Left cardiac atrium (tissue), 4 donors: ENCODE data around the gene BMP7. TPM values are rescaled to one million over a fixed set of nuclear protein-coding genes. Genes with fewer than 3 reads are reported as not detected.
"Not testable (repeated sequence)": the region's sequence is repeated elsewhere in the genome, so short reads cannot be mapped to it uniquely, and the experiment has no call there.

ENCODE experiments used
- ATAC-seq, 2 donors: fragments of 200-7000 bp; cut with Tn5 transposase; one replicate each; pipeline ENCODE4 v1.9.1; 2020; ENCODE audit warnings: mild to moderate bottlenecking in 2 of 2, moderate library complexity in 2 of 2
- DNase-seq: peaks from one replicate; pipeline ENCODE4 v3.0.0-alpha.2; 2020
- intact Hi-C, 2 donors: fragments of 100-400 bp; cut with DNase I; formaldehyde crosslinking; loops; one replicate each; pipeline versions ENCODE4 v1.14.1 to v1.15.1; 2022 to 2023
- total RNA-seq, 2 donors: library from RNA; stranded (reverse); fragmentation: NEBNext Ultra II Directional; extraction: Animal tissue kit (Norgen Biotek cat#: 25700); gene quantifications; one replicate each; pipeline ENCODE4 v1.2.1, GENCODE V29; 2021
- donor health status: DM: no; HTN: yes; CAD: no.
- donor health status: DM: no; HTN: yes; CAD: no; lungs with severe emphysema.
- donor health status: DM: yes; HTN: yes; CAD: no.
- donor health status: Dilated cardiomyopathy.

The BMP7 gene
- total RNA-seq, 2 donors from 2014 or later = 23.9 to 29.3 TPM

DNA sequence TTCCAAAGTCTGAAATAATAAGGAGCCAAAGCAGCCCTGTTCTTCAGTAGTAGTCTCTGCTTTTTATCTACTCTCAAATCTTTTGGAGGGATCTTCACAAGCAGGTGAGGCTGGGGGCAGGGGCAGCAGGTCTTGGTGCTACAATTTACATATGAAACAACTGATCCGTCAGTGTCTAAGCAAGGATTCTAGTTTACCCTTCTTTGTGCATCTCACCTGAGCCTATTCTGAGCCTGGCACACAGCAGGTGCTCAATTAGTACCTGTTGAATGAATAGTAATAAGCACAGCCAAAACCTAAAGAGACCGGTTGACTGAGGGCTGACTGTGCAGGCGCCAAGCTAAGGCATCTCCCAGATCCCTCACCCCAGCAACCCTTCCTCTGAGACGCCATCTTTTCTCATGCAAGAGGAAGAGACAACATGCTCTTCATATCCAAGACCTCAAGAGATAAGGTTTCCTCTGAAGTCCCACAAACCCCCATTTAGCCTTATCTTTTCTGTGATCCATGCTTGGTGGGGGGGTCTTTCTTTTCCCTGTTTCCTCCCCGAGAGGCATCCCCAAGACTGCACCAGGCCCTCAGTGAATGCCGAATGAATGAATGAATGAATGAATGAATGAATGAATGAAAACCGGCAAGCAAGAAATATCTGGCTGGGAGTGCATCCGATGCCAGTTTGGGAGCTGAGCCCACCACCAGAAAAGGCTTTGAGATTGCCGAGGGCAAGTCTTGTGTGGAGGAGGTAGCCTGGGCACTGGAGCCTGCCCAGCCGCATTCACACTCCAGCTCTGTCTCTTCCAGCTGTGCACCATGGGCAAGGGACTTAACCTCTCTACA is 2.9 kb upstream of the BMP7 start:
- ATAC-seq (no peak), DNase-seq (no peak)
- intact Hi-C loops = no loop called here

DNA sequence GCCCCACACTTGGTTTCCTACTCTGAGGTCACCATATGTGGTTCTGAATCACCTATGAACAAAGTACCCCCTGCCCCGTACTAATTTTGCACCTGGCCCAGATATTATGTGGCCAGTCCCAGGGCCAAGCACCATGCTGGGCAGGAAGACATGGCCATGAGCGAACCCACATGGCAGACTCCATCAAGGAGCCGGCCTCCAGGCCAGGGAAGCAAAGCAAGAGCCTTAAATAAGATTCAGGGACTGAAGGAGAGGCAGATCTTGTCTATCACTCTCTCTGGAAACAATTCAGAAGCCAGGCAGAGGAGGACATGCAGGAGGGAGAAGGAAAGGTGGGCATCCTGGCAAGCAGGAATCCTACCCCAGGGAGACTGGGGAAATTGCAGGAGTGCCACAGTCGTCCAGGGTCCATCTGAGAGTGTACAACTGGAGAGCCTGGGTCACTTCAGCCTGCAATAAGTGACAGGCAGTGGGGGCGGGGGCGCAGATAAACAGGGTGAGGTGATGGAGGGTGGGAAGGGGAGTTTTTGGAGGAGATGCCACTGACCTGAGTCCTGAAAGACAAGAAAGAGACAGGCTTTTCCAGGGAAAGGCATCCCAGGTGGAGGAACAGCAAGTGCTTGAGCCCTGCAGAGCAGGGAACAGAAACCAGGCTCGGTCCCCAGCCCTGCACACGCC is 2.1 kb upstream of the BMP7 start:
- intact Hi-C loops = no loop called here

GRCh38 chr20:57267158-57267821 is 849 bp upstream of the BMP7 start:
- intact Hi-C loops = no loop called here
- no peak for ATAC-seq
- no peak for DNase-seq

More for the DNA sequence above, 2.1 kb upstream of the BMP7 start:
- DNase-seq (no peak), ATAC-seq (no peak)

DNA sequence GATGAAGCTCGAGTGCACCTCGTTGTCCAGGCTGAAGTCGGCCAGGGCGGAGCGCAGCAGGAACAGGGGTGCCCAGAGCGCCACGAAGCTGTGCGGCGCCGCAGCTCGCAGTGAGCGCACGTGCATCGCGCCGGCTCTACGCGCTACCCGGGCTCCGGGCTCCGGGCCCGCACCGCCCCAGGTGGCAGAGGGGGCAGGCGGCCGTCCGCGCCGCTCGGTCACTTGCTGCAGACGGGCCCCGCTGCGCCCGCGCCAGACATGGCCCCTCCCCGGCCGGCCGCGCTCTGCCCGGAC is 497 bp downstream of the BMP7 start:
- intact Hi-C loops = no loop called here
- peak; percentile 50 to 60 for ATAC-seq
- DNase-seq = no peak

GRCh38 chr20:57265336-57265996 is 975 bp downstream of the BMP7 start:
- intact Hi-C loops = no loop called here
- ATAC-seq (peak; percentile 21 to 34), DNase-seq (no peak)

DNA sequence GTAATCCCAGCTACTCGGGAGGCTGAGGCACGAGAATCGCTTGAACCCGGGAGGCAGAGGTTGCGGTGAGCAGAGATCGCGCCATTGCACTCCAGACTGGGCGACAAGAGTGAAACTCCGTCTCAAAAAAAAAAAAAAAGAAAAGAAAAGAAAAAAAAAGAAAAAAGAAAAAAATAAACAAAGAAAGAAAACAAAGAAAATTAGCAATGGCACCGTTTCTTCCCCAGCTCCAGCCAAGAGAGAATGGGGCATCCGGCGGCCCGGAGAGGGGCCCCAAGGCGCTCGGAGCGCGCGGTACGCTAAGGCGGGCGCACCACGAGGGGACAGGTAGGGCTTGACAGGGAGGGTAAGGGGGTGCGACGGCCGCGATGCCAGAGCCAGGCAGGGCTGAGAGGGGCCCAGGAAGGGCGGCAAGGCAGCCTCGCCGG is 1.5 kb downstream of the BMP7 start:
- DNase-seq = not testable (repeated sequence)
- peak in 1 of 2 donors; percentile 9 for ATAC-seq
- intact Hi-C loops = loop anchor here in 1 of 2 donors (5.0 kb wide), 2 partner anchors 118 to 173 kb away; no protein-coding TSS in a partner anchor

GRCh38 chr20:57263801-57264792 is 2.3 kb downstream of the BMP7 start:
- ATAC-seq (no peak), DNase-seq (no peak)
- intact Hi-C loops = loop anchor here in 1 of 2 donors (5.0 kb wide), 2 partner anchors 117 to 172 kb away; no protein-coding TSS in a partner anchor

DNA sequence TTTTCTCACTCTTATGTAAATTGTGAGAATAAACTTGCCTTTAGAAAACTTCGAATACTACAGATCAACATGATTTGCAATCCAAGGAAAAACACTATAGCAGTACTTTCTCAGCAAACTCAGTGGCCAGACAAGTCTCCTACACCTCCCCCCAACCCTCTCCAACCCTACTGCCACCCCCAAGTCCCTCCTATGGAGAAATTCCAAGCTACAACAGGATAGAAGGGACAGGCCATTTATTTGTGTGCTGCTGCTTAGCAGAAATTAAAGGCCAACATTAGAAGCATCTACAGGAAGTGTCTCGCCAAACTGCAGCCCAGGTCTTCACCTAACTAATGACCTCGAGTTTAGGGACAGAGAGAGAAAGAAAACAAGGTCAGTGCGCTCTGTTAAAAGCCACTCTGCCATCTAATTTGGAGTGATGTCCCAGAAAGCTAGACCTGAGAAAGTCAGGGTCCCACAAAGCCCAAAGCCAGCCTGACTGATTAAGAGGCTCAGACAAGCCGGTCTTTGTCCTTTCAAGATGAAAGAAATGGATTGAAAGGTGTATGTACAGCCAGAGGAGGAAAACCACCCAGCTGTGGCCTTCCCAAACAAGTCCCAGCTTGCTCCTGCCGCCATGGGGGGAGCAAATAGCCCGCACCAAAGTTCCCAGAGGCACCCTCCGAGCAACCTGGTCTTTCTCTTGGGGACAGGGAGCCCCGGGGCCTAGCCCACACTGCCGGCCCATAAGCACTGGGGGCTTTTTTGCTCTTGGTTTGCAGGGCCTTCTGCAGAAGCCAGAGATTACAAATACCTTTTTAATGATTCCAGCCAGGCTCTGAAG is 3.4 kb downstream of the BMP7 start:
- ATAC-seq (no peak), DNase-seq (no peak)
- intact Hi-C loops = loop anchor here in 1 of 2 donors (5.0 kb wide), 2 partner anchors 116 to 171 kb away; no protein-coding TSS in a partner anchor

- DNase-seq (no peak), ATAC-seq (no peak)
- intact Hi-C loops = loop anchor here in 1 of 2 donors (5.0 kb wide), 2 partner anchors 115 to 170 kb away; no protein-coding TSS in a partner anchor
Observed at GRCh38 chr20:57262301-57262700, 4.1 kb downstream of the BMP7 start.

DNA sequence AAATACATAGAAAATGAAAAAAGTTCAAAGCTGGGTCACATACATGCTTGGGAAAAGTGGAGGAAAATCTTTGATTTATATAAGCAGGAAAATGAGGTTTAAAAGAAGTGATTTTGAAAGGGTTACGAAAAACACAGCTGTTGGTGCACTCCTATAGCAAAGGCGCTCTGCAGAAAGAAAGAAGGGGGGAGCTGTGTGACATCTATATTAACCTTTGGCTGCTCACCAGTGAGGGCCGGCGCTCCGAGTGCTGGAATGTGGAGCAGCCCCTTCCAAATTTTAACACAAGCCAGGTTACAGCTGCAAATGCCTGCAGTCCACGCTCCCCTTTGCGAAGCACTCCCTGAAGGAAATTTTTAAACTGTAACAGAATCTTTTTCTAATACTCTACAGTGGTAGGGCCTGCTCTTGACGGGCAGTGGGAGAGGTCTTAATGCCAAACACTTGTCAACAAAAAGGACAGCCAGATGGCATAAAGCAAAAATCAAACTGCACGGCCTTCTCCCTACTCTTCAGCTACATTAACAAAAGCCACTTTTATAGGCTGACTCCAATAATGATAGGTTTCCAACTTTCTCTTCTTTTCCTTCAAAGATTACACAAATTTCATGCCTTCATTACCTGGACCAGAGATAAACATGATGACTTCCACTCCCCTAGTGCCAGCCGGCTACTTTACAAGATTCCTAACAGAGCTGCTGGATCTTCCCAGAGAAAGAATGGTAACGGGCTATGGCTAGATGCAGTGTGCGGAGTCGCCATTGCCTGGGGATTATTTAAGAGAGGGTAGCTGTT is 4.8 kb downstream of the BMP7 start:
- no peak for DNase-seq
- intact Hi-C loops = loop anchor here in 1 of 2 donors (5.0 kb wide), 2 partner anchors 114 to 169 kb away; no protein-coding TSS in a partner anchor

GRCh38 chr20:57260934-57261333 is 5.5 kb downstream of the BMP7 start:
- intact Hi-C loops = loop anchor here in 1 of 2 donors (5.0 kb wide), 2 partner anchors 114 to 169 kb away; no protein-coding TSS in a partner anchor
- ATAC-seq (peak in 1 of 2 donors; percentile 8), DNase-seq (no peak)

More for the DNA sequence above, 4.8 kb downstream of the BMP7 start:
- ATAC-seq = no peak

DNA sequence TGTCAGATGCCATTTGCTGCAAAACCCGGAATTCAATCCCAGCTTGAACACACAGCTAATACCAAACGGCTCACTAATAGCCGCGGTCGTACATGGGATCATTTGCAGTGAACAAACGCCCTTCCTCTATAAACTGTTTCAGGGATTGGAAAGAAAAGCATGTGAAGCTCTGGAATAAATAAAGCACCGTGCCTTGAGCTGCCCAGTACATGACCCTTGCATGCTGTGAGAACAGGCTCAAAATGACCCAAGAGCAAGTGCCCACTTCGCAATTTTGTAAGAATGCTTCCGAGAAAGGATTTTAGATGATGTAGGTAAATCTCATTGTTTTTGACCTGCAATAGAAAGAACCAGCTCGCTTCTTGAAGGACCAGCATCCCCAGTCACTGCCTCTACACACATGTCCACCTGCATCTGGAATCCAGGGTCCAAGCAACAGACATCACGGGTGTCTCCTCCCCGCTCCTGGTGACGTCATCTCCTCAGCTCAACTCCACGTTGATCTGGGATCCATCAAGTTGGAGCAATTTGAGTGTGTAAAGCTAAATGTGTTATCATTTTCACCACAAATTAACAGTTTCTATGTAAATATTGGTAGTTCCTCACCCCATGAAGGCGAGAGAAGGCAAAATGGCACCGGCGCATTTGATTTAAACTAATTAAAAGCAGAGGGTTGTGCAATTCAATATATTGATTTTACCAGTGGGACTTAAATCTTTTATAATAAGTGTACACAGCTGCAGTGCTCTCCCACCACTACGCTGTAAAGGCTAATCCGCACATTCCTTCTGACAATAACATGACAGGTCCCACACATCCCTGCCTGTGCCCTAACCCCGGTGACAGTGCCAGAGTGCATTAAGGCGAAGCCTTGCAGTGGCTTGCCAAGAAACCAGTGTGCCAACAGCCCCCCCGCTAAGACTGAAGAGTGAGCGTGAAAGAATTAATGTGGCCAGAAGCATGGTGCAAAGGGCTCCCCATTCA is 6.2 kb downstream of the BMP7 start:
- DNase-seq = no peak
- no peak for ATAC-seq
- intact Hi-C loops = loop anchor here in 1 of 2 donors (5.0 kb wide), 2 partner anchors 113 to 168 kb away; no protein-coding TSS in a partner anchor

DNA sequence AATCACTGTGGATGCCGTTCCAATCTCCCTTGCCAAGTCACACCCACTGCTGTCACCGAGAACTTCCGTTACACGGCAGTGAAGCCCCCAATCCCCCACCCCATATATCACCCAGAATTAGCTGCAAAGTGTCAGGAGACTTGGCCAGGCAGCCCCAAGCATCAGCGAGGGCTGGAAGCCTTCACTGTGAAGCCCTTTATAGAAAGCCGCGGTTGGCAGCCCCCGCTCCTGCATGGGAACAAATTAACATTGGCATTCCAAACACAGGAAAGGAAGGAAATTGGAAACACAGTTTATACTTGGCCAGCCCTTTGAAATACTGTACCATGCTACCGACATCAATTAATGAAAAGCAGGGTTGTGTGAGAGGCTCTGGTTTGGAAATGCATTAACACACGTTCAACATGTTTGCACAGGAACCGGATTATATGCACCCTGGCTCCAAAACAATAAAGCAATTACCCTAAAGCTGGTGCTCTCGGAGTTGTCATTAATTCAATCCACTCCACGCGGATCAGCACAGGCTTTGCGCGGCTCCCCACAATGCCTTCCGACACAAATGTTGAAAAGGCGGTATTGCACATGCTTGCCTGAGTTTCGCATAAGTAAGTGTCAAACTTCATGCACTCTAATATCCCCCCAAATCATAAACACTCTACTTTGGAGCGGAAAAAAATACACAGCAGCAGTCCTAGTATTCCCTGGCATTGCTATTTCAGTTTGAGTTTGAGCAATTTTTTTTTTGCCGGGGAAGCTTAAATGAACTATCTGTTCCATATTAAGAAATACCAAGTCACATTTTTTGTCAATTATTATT is 7.1 kb downstream of the BMP7 start:
- ATAC-seq (peak; percentile 25 to 75), DNase-seq (no peak)
- intact Hi-C loops = no loop called here
